Stimulated activated CD4-positive, alpha-beta T cell treated with anti-CD3 and anti-CD28 coated beads, Interleukin-2, amount 100 ng/mL, for 4 hours (primary cell): ENCODE data around the gene IRX1.

Source experiments
- DNase-seq: peaks from one replicate; pipeline ENCODE4 v3.0.0-alpha.2; 2020; ENCODE audit warnings: low read depth

Gene IRX1

GRCh38 chr5:3595006-3595961 lies at the start of gene IRX1:
IRX1 (plus strand) TSS chr5:3595832; CDS start chr5:3596106, 274 bp downstream.
- no peak for DNase-seq

- DNase-seq: no peak
Measured at GRCh38 chr5:3546028-3546427, 49.6 kb upstream of the IRX1 start.

- DNase-seq: no peak
Measured at GRCh38 chr5:3564116-3564515, 31.5 kb upstream of the IRX1 start.

- no peak for DNase-seq
Measured at GRCh38 chr5:3564827-3565518, 30.7 kb upstream of the IRX1 start.

GRCh38 chr5:3584724-3585531 lies 10.7 kb upstream of the IRX1 start:
- no peak for DNase-seq

GRCh38 chr5:3590161-3590966 lies 5.3 kb upstream of the IRX1 start:
- no peak for DNase-seq

- no peak for DNase-seq
Measured at GRCh38 chr5:3590967-3591900, 4.4 kb upstream of the IRX1 start.

- DNase-seq: no peak
Measured at GRCh38 chr5:3592298-3592697, 3.3 kb upstream of the IRX1 start.

- no peak for DNase-seq
Measured at GRCh38 chr5:3593771-3594509, 1.7 kb upstream of the IRX1 start.

- no peak for DNase-seq
Measured at GRCh38 chr5:3594510-3595005, 1.1 kb upstream of the IRX1 start.

GRCh38 chr5:3596261-3596825 lies 711 bp downstream of the IRX1 start:
- no peak for DNase-seq

GRCh38 chr5:3596857-3597166 lies 1.2 kb downstream of the IRX1 start:
- DNase-seq: no peak

- no peak for DNase-seq
Measured at GRCh38 chr5:3597167-3598007, 1.8 kb downstream of the IRX1 start.

- DNase-seq: no peak
Measured at GRCh38 chr5:3598207-3598606, 2.6 kb downstream of the IRX1 start.

GRCh38 chr5:3598769-3599211 lies 3.2 kb downstream of the IRX1 start:
- no peak for DNase-seq

- DNase-seq: no peak
Measured at GRCh38 chr5:3599226-3600105, 3.8 kb downstream of the IRX1 start.
